Mucosa of gallbladder (tissue), 1 donor: ENCODE data around the gene ELF3. TPM values are rescaled to one million over a fixed set of nuclear protein-coding genes. Genes with fewer than 3 reads are reported as not detected.
"Not testable (repeated sequence)": the region's sequence is repeated elsewhere in the genome, so short reads cannot be mapped to it uniquely, and the experiment has no call there.

ENCODE experiments used
- DNase-seq: peaks from one replicate; pipeline ENCODE4 v3.0.0-alpha.2; 2020; ENCODE audit warnings: low spot score
- total RNA-seq: library from RNA; stranded (reverse); gene quantifications from one replicate; pipeline ENCODE4 v1.2.1, GENCODE V29; 2021
- donor health status: DM: no; HTN: no; CAD: no.

ELF3 gene
- total RNA-seq, 1 donor from 2014 or later, result 517 TPM

- peak; percentile 93 for DNase-seq
These were observed 24.5 kb downstream of the ELF3 start for GRCh38 chr1:202034683-202035462.

- DNase-seq, result no peak
These were observed 26.4 kb downstream of the ELF3 start for GRCh38 chr1:202036595-202037387.

GRCh38 chr1:202037706-202038296 lies 27.4 kb downstream of the ELF3 start:
- no peak for DNase-seq

GRCh38 chr1:202038688-202039346 lies 28.4 kb downstream of the ELF3 start:
- DNase-seq, result no peak

- DNase-seq, result no peak
These were observed 35.3 kb downstream of the ELF3 start for GRCh38 chr1:202045705-202046104.

- DNase-seq, result peak; percentile 90
These were observed 35.8 kb downstream of the ELF3 start for GRCh38 chr1:202046227-202046626.

GRCh38 chr1:202046748-202047708 lies 36.6 kb downstream of the ELF3 start:
- DNase-seq, result no peak

GRCh38 chr1:202047977-202048376 lies 37.6 kb downstream of the ELF3 start:
- no peak for DNase-seq

GRCh38 chr1:202049129-202049528 lies 38.7 kb downstream of the ELF3 start:
- no peak for DNase-seq

GRCh38 chr1:202054094-202054493 lies 43.7 kb downstream of the ELF3 start:
- DNase-seq, result no peak

GRCh38 chr1:202054673-202055072 lies 44.3 kb downstream of the ELF3 start:
- not testable (repeated sequence) for DNase-seq

- DNase-seq, result peak; percentile 86
These were observed 46.4 kb downstream of the ELF3 start for GRCh38 chr1:202056644-202057334.

- DNase-seq, result not testable (repeated sequence)
These were observed 46.9 kb downstream of the ELF3 start for GRCh38 chr1:202057335-202057704.

GRCh38 chr1:202058001-202058908 lies 47.9 kb downstream of the ELF3 start:
- DNase-seq, result no peak

- no peak for DNase-seq
These were observed 50.7 kb downstream of the ELF3 start for GRCh38 chr1:202061055-202061454.

GRCh38 chr1:202061787-202062186 lies 51.4 kb downstream of the ELF3 start:
- DNase-seq, result not testable (repeated sequence)

GRCh38 chr1:202062636-202063035 lies 52.2 kb downstream of the ELF3 start:
- DNase-seq, result not testable (repeated sequence)

- DNase-seq, result no peak
These were observed 52.7 kb downstream of the ELF3 start for GRCh38 chr1:202063093-202063492.

GRCh38 chr1:202064889-202065312 lies 54.5 kb downstream of the ELF3 start:
- DNase-seq, result not testable (repeated sequence)
